Uterus (tissue), 4 donors: ENCODE results near the gene MAPK8IP3. TPM values are rescaled to one million over a fixed set of nuclear protein-coding genes. Genes with fewer than 3 reads are reported as not detected.

ENCODE experiments used
- DNase-seq, 2 donors: peaks; one replicate each; pipeline ENCODE4 v3.0.0-alpha.2; 2019 to 2020
- H3K27ac ChIP-seq, 2 donors: fragments of 200-600 bp; sonication (generic); 1 replicate in 1 of 2; 2 replicates in 1 of 2; pipeline ENCODE4 v1.5.1; 2016 to 2018
- H3K27me3 ChIP-seq, 2 donors: fragments of 200-600 bp; sonication (generic); one replicate each; pipeline ENCODE4 v1.5.1; 2018 to 2019; ENCODE audit warnings: control low read depth in 1 of 2
- H3K36me3 ChIP-seq, 2 donors: fragments of 200-600 bp; sonication (generic); one replicate each; pipeline ENCODE4 v1.5.1; 2019; ENCODE audit warnings: control low read depth in 1 of 2
- H3K4me1 ChIP-seq, 2 donors: fragments of 200-600 bp; sonication (generic); one replicate each; pipeline ENCODE4 v1.5.1; 2018 to 2019; ENCODE audit warnings: control low read depth in 1 of 2
- H3K4me3 ChIP-seq, 2 donors: fragments of 200-600 bp; sonication (generic); 1 replicate in 1 of 2; 2 replicates in 1 of 2; pipeline ENCODE4 v1.5.1; 2018 to 2019; ENCODE audit warnings: mild to moderate bottlenecking in 1 of 2
- H3K9me3 ChIP-seq, 2 donors: fragments of 200-600 bp; sonication (generic); one replicate each; pipeline ENCODE4 v1.5.1; 2019; ENCODE audit warnings: control low read depth in 1 of 2
- CTCF ChIP-seq, 4 experiments: fragments of 200-600 bp in 2 of 4; fragments of 450-650 bp in 2 of 4; sonication (generic) in 2 of 4; IDR thresholded peaks; one replicate each; pipeline ENCODE4 v1.5.1; 2016 to 2019; ENCODE audit warnings: antibody characterized with exemption in 4 of 4, mild to moderate bottlenecking in 2 of 4, moderate library complexity in 1 of 4
- POLR2A ChIP-seq, 2 donors: fragments of 450-650 bp; IDR thresholded peaks; one replicate each; pipeline ENCODE4 v1.6.1; 2016; ENCODE audit warnings: antibody characterized with exemption in 2 of 2, mild to moderate bottlenecking in 1 of 2, moderate library complexity in 1 of 2
- intact Hi-C: fragments of 100-400 bp; cut with DNase I; formaldehyde crosslinking; loops from one replicate; pipeline ENCODE4 v1.15.1; 2023; ENCODE audit warnings: low total_unique reads
- total RNA-seq, 4 donors: library from RNA; depleted of rRNA in 3 of 4; stranded (reverse); fragments of >200 nt in 3 of 4; gene quantifications; one replicate each; pipeline versions ENCODE4 v1.1.0 to v1.2.4, GENCODE V29; 2014 to 2023
- donor health status: DM: yes; HTN: yes; CAD: no.

Gene MAPK8IP3
- total RNA-seq, 4 donors from 2014 or later, result 17.4 to 113 (median 77.8) TPM

- Histone ChIP-seq H3K27ac (no peak overlapping the region), H3K27me3 (no peaks in the 10 kb centered on the region), H3K4me1 (peaks cover 0 to 13% of the 10 kb centered on the region in 2 donors), H3K36me3 (no peaks in the 10 kb centered on the region), H3K9me3 (no peaks in the 10 kb centered on the region), H3K4me3 (no peak overlapping the region)
- DNase-seq, result no peak
- intact Hi-C loops, result no loop called here
- TF ChIP-seq CTCF (IDR thresholded peaks at IDR 0.05), result no peak
Measured at GRCh38 chr16:1766701-1767100, 60.7 kb downstream of the MAPK8IP3 start.

- H3K4me3 ChIP-seq, result no peak overlapping the region
- H3K9me3 ChIP-seq, result no peaks in the 10 kb centered on the region
- H3K4me1 ChIP-seq, result peaks cover 0 to 20% of the 10 kb centered on the region in 2 donors
- DNase-seq, result no peak
- no peak overlapping the region for H3K27ac ChIP-seq
- H3K27me3 ChIP-seq, result no peaks in the 10 kb centered on the region
- no peaks in the 10 kb centered on the region for H3K36me3 ChIP-seq
- intact Hi-C loops, result no loop called here
- TF ChIP-seq POLR2A (IDR thresholded peaks at IDR 0.05) (no peak), CTCF (IDR thresholded peaks at IDR 0.05) (no peak)
Measured at GRCh38 chr16:1767116-1767994, 61.4 kb downstream of the MAPK8IP3 start.

- Histone ChIP-seq H3K4me3 (no peak overlapping the region), H3K9me3 (no peaks in the 10 kb centered on the region), H3K36me3 (no peaks in the 10 kb centered on the region), H3K4me1 (peaks cover 0 to 22% of the 10 kb centered on the region in 2 donors), H3K27me3 (no peaks in the 10 kb centered on the region), H3K27ac (no peak overlapping the region)
- DNase-seq, result no peak
- intact Hi-C loops, result no loop called here
- no peak for TF ChIP-seq CTCF (IDR thresholded peaks at IDR 0.05)
- TF ChIP-seq POLR2A (IDR thresholded peaks at IDR 0.05), result no peak
Measured at GRCh38 chr16:1768061-1768766, 62.2 kb downstream of the MAPK8IP3 start.

- no peak overlapping the region for H3K4me3 ChIP-seq
- TF ChIP-seq CTCF (IDR thresholded peaks at IDR 0.05) (no peak), POLR2A (IDR thresholded peaks at IDR 0.05) (no peak)
- intact Hi-C loops, result no loop called here
Measured at GRCh38 chr16:1768767-1769401, 62.9 kb downstream of the MAPK8IP3 start.

More at GRCh38 chr16:1768767-1769401, 62.9 kb downstream of the MAPK8IP3 start:
- no peak for DNase-seq
- Histone ChIP-seq H3K4me1 (peaks cover 0 to 27% of the 10 kb centered on the region in 2 donors), H3K27ac (no peak overlapping the region), H3K9me3 (no peaks in the 10 kb centered on the region), H3K36me3 (no peaks in the 10 kb centered on the region), H3K27me3 (no peaks in the 10 kb centered on the region)
